Astrocyte (in vitro differentiated cells and primary cell): ENCODE data around the gene HBP1.

Experiments used
- CTCF ChIP-seq: IDR thresholded peaks from 2 replicates; pipeline ENCODE4 v1.5.1; 2011; ENCODE audit warnings: low read depth, mild to moderate bottlenecking, inconsistent platforms, low read length, moderate library complexity; ENCODE audit not compliant: insufficient read depth
- EZH2 ChIP-seq: IDR thresholded peaks from 2 replicates; pipeline ENCODE4 v1.6.1; 2012; ENCODE audit warnings: mild to moderate bottlenecking, low read length, inconsistent platforms; ENCODE audit not compliant: insufficient read depth

- no peak for TF ChIP-seq CTCF
- no peak for TF ChIP-seq EZH2
Measured at GRCh38 chr7:107210400-107210799, 41.6 kb downstream of the HBP1 start.
